ENCODE measurements around the gene TBC1D17. TPM values are rescaled to one million over a fixed set of nuclear protein-coding genes. Genes with fewer than 3 reads are reported as not detected.

TBC1D17 gene
- total and polyA plus RNA-seq, 2 of the 13 experiments (the other 11 are each of a cell fraction or from before 2014, with no cell fraction given): 9.7 to 16.9 TPM

DNA sequence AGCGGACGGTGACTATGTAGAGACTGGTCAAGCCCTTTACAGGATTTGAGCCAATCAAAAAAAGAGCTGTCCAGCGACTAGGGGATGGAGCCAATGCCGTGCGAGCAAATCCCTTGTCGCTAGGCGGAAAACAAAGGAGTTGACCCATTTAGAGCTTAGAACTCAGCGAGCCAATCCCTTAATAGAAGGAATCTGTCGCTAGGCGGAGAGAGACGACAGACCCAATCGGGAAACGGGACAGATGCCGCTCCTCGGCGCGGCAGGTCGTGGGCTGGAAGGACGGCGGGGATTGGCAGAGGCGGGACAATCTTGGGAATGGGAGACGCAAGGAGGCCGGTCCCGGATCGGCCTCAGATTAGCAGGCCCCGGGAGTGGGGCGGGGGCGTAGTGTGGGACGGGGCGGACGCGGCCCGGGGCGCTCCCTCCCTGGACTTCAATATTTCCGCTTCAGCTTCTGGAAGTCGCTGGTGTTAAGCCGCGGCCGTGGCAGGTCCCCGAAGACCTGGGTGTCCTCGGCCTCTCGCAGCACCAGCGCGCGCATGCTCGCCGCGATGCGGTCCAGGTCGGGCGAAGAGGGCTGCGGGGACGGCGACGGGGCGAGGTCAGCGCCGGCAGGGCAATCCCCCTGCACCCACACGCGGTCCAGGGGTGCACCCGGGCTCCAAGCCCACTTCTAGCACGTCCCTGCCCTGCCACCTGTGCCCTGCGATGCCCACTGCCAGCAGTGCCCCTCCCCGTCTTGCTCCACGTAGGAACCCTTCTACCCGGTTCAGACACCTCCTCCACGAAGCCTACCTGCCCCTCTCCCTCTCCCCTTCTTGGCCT lies 7.8 kb upstream of the TBC1D17 start (continued):
- TF ChIP-seq, protein P1, sequence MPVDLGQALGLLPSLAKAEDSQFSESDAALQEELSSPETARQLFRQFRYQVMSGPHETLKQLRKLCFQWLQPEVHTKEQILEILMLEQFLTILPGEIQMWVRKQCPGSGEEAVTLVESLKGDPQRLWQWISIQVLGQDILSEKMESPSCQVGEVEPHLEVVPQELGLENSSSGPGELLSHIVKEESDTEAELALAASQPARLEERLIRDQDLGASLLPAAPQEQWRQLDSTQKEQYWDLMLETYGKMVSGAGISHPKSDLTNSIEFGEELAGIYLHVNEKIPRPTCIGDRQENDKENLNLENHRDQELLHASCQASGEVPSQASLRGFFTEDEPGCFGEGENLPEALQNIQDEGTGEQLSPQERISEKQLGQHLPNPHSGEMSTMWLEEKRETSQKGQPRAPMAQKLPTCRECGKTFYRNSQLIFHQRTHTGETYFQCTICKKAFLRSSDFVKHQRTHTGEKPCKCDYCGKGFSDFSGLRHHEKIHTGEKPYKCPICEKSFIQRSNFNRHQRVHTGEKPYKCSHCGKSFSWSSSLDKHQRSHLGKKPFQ (CRISPR knock-in tag; IDR thresholded peaks at IDR 0.05; ENCODE audit: insufficient replicate concordance): peak; percentile 36
- no peak for TF ChIP-seq ATM (IDR thresholded peaks at IDR 0.05; ENCODE audit: borderline replicate concordance)
- TF ChIP-seq RAD51 (IDR thresholded peaks at IDR 0.05; ENCODE audit: borderline replicate concordance): no peak
- TF ChIP-seq EEA1 (CRISPR knock-in tag; IDR thresholded peaks at IDR 0.05; ENCODE audit: borderline replicate concordance): peak; percentile 47; the same call in 1 of the 2 replicates
- TF ChIP-seq, protein P2, sequence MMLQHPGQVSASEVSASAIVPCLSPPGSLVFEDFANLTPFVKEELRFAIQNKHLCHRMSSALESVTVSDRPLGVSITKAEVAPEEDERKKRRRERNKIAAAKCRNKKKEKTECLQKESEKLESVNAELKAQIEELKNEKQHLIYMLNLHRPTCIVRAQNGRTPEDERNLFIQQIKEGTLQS (CRISPR knock-in tag; IDR thresholded peaks at IDR 0.05): no peak
- peak; percentile 78; the same call in 1 of the 2 replicates for TF ChIP-seq ZNF776 (CRISPR knock-in tag; IDR thresholded peaks at IDR 0.05)
- TF ChIP-seq ZBTB21 (CRISPR knock-in tag; IDR thresholded peaks at IDR 0.05): 0 out of 2 replicates have a peak, but pooled peaks have one; percentile 25
- 0 out of 2 replicates have a peak, but pooled peaks have one; percentile 47 for TF ChIP-seq NR1H2 (CRISPR knock-in tag; IDR thresholded peaks at IDR 0.05; ENCODE audit: borderline replicate concordance, low read depth)
- TF ChIP-seq ZBTB38 (CRISPR knock-in tag; IDR thresholded peaks at IDR 0.05): peak; percentile 13; the same call in 1 of the 2 replicates
- TF ChIP-seq THYN1 (CRISPR knock-in tag; IDR thresholded peaks at IDR 0.05; ENCODE audit: borderline replicate concordance, low read depth): no peak
- peak; percentile 77; the same call in 1 of the 2 replicates for TF ChIP-seq ZNF678 (CRISPR knock-in tag; IDR thresholded peaks at IDR 0.05)
- peak; percentile 62; the same call in 1 of the 2 replicates for TF ChIP-seq YEATS4 (CRISPR knock-in tag; IDR thresholded peaks at IDR 0.05; ENCODE audit: borderline replicate concordance)
- TF ChIP-seq HHEX (CRISPR knock-in tag; IDR thresholded peaks at IDR 0.05): no peak
- no peak for TF ChIP-seq HOXA7 (CRISPR knock-in tag; IDR thresholded peaks at IDR 0.05)
- TF ChIP-seq ZNF552 (CRISPR knock-in tag; IDR thresholded peaks at IDR 0.05; ENCODE audit: borderline replicate concordance): no peak
- TF ChIP-seq HES4 (CRISPR knock-in tag; IDR thresholded peaks at IDR 0.05; ENCODE audit: borderline replicate concordance): 0 out of 2 replicates have a peak, but pooled peaks have one; percentile 41
- peak; percentile 47; the same call in 1 of the 2 replicates for TF ChIP-seq YEATS2 (CRISPR knock-in tag; IDR thresholded peaks at IDR 0.05; ENCODE audit: borderline replicate concordance)
- TF ChIP-seq, protein P3, sequence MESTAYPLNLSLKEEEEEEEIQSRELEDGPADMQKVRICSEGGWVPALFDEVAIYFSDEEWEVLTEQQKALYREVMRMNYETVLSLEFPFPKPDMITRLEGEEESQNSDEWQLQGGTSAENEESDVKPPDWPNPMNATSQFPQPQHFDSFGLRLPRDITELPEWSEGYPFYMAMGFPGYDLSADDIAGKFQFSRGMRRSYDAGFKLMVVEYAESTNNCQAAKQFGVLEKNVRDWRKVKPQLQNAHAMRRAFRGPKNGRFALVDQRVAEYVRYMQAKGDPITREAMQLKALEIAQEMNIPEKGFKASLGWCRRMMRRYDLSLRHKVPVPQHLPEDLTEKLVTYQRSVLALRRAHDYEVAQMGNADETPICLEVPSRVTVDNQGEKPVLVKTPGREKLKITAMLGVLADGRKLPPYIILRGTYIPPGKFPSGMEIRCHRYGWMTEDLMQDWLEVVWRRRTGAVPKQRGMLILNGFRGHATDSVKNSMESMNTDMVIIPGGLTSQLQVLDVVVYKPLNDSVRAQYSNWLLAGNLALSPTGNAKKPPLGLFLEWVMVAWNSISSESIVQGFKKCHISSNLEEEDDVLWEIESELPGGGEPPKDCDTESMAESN (CRISPR knock-in tag; conservative IDR thresholded peaks at IDR 0.05): no peak
- peak; percentile 77 for TF ChIP-seq DMAP1 (CRISPR knock-in tag; IDR thresholded peaks at IDR 0.05)
- no peak for TF ChIP-seq JARID2 (CRISPR knock-in tag; IDR thresholded peaks at IDR 0.05; ENCODE audit: insufficient replicate concordance)
- TF ChIP-seq NR2F1 (CRISPR knock-in tag; IDR thresholded peaks at IDR 0.05): no peak
- 0 out of 2 replicates have a peak, but pooled peaks have one; percentile 10 for TF ChIP-seq ZNF12 (CRISPR knock-in tag; IDR thresholded peaks at IDR 0.05)
- TF ChIP-seq ZNF20 (CRISPR knock-in tag; IDR thresholded peaks at IDR 0.05): 0 out of 2 replicates have a peak, but pooled peaks have one; percentile 31
- TF ChIP-seq ZBTB7B (CRISPR knock-in tag; IDR thresholded peaks at IDR 0.05): no peak
- 0 out of 2 replicates have a peak, but pooled peaks have one; percentile 43 for TF ChIP-seq MED13 (CRISPR knock-in tag; IDR thresholded peaks at IDR 0.05)
- no peak for TF ChIP-seq TGIF2 (CRISPR knock-in tag; IDR thresholded peaks at IDR 0.05)
- no peak for TF ChIP-seq ZNF775 (CRISPR knock-in tag; IDR thresholded peaks at IDR 0.05; ENCODE audit: borderline replicate concordance)
- peak; percentile 41 for TF ChIP-seq MIXL1 (CRISPR knock-in tag; IDR thresholded peaks at IDR 0.05)
